ENCODE measurements around the gene CXCR1. TPM values are rescaled to one million over a fixed set of nuclear protein-coding genes. Genes with fewer than 3 reads are reported as not detected.

CXCR1 gene
- total and polyA plus RNA-seq, 2 donors: 0.24 to 0.37 TPM

- peaks cover 14 to 31% of the 10 kb centered on the region in 2 donors for H3K4me1 ChIP-seq (ENCODE audit: control insufficient read depth in 2 of 2, insufficient read depth in 2 of 2, low read length in 2 of 2)
- H3K36me3 ChIP-seq (ENCODE audit: control insufficient read depth in 2 of 2, insufficient read depth in 2 of 2, low read length in 1 of 2): no peaks in the 10 kb centered on the region
- H3K4me3 ChIP-seq (ENCODE audit: low read length in 2 of 2): no peak overlapping the region
- no peak overlapping the region for H3K27ac ChIP-seq (ENCODE audit: low read depth in 1 of 2, low read length in 1 of 2)
- no peaks in the 10 kb centered on the region for H3K9me3 ChIP-seq (ENCODE audit: control insufficient read depth in 2 of 2, insufficient read depth in 1 of 2, low read length in 1 of 2)
- no peaks in the 10 kb centered on the region for H3K27me3 ChIP-seq (ENCODE audit: control insufficient read depth in 2 of 2, insufficient read depth in 1 of 2, low read length in 1 of 2)
- DNase-seq (ENCODE audit: low read depth in 6 of 9, low spot score in 9 of 9): peak in 3 of 9 donors; percentile 14 to 43 (median 21)
- 79% methylated on average over 5 of the region's 5 CpGs for WGBS
These were observed 3.2 kb upstream of the CXCR1 start for GRCh38 chr2:218169757-218170546.

- H3K4me1 ChIP-seq (ENCODE audit: control insufficient read depth in 2 of 2, insufficient read depth in 2 of 2, low read length in 2 of 2): peaks cover 14 to 31% of the 10 kb centered on the region in 2 donors
- no peak overlapping the region for H3K4me3 ChIP-seq (ENCODE audit: low read length in 2 of 2)
- WGBS: 55% methylated on average over 9 of the region's 9 CpGs
- peaks cover 0 to 2% of the 10 kb centered on the region in 2 donors for H3K27me3 ChIP-seq (ENCODE audit: control insufficient read depth in 2 of 2, insufficient read depth in 1 of 2, low read length in 1 of 2)
- no peak overlapping the region for H3K27ac ChIP-seq (ENCODE audit: low read depth in 1 of 2, low read length in 1 of 2)
- H3K36me3 ChIP-seq (ENCODE audit: control insufficient read depth in 2 of 2, insufficient read depth in 2 of 2, low read length in 1 of 2): no peaks in the 10 kb centered on the region
- H3K9me3 ChIP-seq (ENCODE audit: control insufficient read depth in 2 of 2, insufficient read depth in 1 of 2, low read length in 1 of 2): no peaks in the 10 kb centered on the region
- peak; percentile 36 to 89 (median 74) for DNase-seq (ENCODE audit: low read depth in 6 of 9, low spot score in 9 of 9)
These were observed 2.1 kb upstream of the CXCR1 start for GRCh38 chr2:218168635-218169462.

GRCh38 chr2:218168016-218168415 lies 1.3 kb upstream of the CXCR1 start:
- Histone ChIP-seq H3K27me3 (ENCODE audit: control insufficient read depth in 2 of 2, insufficient read depth in 1 of 2, low read length in 1 of 2) (peaks cover 0 to 2% of the 10 kb centered on the region in 2 donors), H3K36me3 (ENCODE audit: control insufficient read depth in 2 of 2, insufficient read depth in 2 of 2, low read length in 1 of 2) (no peaks in the 10 kb centered on the region), H3K9me3 (ENCODE audit: control insufficient read depth in 2 of 2, insufficient read depth in 1 of 2, low read length in 1 of 2) (no peaks in the 10 kb centered on the region), H3K4me3 (ENCODE audit: low read length in 2 of 2) (no peak overlapping the region), H3K27ac (ENCODE audit: low read depth in 1 of 2, low read length in 1 of 2) (no peak overlapping the region), H3K4me1 (ENCODE audit: control insufficient read depth in 2 of 2, insufficient read depth in 2 of 2, low read length in 2 of 2) (peaks cover 14 to 31% of the 10 kb centered on the region in 2 donors)
- no peak for DNase-seq (ENCODE audit: low read depth in 6 of 9, low spot score in 9 of 9)
- WGBS: 97% methylated on average over 1 of the region's 1 CpG

GRCh38 chr2:218162814-218163213 lies 3.9 kb downstream of the CXCR1 start:
- Histone ChIP-seq H3K9me3 (ENCODE audit: control insufficient read depth in 2 of 2, insufficient read depth in 1 of 2, low read length in 1 of 2) (no peaks in the 10 kb centered on the region), H3K4me1 (ENCODE audit: control insufficient read depth in 2 of 2, insufficient read depth in 2 of 2, low read length in 2 of 2) (peaks cover 9 to 14% of the 10 kb centered on the region in 2 donors), H3K36me3 (ENCODE audit: control insufficient read depth in 2 of 2, insufficient read depth in 2 of 2, low read length in 1 of 2) (no peaks in the 10 kb centered on the region), H3K27me3 (ENCODE audit: control insufficient read depth in 2 of 2, insufficient read depth in 1 of 2, low read length in 1 of 2) (peaks cover 0 to 4% of the 10 kb centered on the region in 2 donors), H3K4me3 (ENCODE audit: low read length in 2 of 2) (no peak overlapping the region), H3K27ac (ENCODE audit: low read depth in 1 of 2, low read length in 1 of 2) (no peak overlapping the region)
- 98% methylated on average over 1 of the region's 1 CpG for WGBS
- no peak for DNase-seq (ENCODE audit: low read depth in 6 of 9, low spot score in 9 of 9)

GRCh38 chr2:218161644-218162043 lies 5.1 kb downstream of the CXCR1 start:
- no peak for DNase-seq (ENCODE audit: low read depth in 6 of 9, low spot score in 9 of 9)
- Histone ChIP-seq H3K4me3 (ENCODE audit: low read length in 2 of 2) (no peak overlapping the region), H3K9me3 (ENCODE audit: control insufficient read depth in 2 of 2, insufficient read depth in 1 of 2, low read length in 1 of 2) (no peaks in the 10 kb centered on the region), H3K27me3 (ENCODE audit: control insufficient read depth in 2 of 2, insufficient read depth in 1 of 2, low read length in 1 of 2) (peaks cover 0 to 4% of the 10 kb centered on the region in 2 donors), H3K36me3 (ENCODE audit: control insufficient read depth in 2 of 2, insufficient read depth in 2 of 2, low read length in 1 of 2) (no peaks in the 10 kb centered on the region), H3K4me1 (ENCODE audit: control insufficient read depth in 2 of 2, insufficient read depth in 2 of 2, low read length in 2 of 2) (peaks cover 0 to 4% of the 10 kb centered on the region in 2 donors), H3K27ac (ENCODE audit: low read depth in 1 of 2, low read length in 1 of 2) (no peak overlapping the region)
- 87% methylated on average over 2 of the region's 2 CpGs for WGBS

- DNase-seq (ENCODE audit: low read depth in 6 of 9, low spot score in 9 of 9): no peak
- H3K4me3 ChIP-seq (ENCODE audit: low read length in 2 of 2): no peak overlapping the region
- H3K27ac ChIP-seq (ENCODE audit: low read depth in 1 of 2, low read length in 1 of 2): no peak overlapping the region
- no peaks in the 10 kb centered on the region for H3K9me3 ChIP-seq (ENCODE audit: control insufficient read depth in 2 of 2, insufficient read depth in 1 of 2, low read length in 1 of 2)
- WGBS: 94% methylated on average over 7 of the region's 7 CpGs
- H3K4me1 ChIP-seq (ENCODE audit: control insufficient read depth in 2 of 2, insufficient read depth in 2 of 2, low read length in 2 of 2): no peaks in the 10 kb centered on the region
- H3K27me3 ChIP-seq (ENCODE audit: control insufficient read depth in 2 of 2, insufficient read depth in 1 of 2, low read length in 1 of 2): peaks cover 0 to 2% of the 10 kb centered on the region in 2 donors
- no peaks in the 10 kb centered on the region for H3K36me3 ChIP-seq (ENCODE audit: control insufficient read depth in 2 of 2, insufficient read depth in 2 of 2, low read length in 1 of 2)
These were observed 10.7 kb downstream of the CXCR1 start for GRCh38 chr2:218155953-218156479.

GRCh38 chr2:218152777-218153176 lies 14.0 kb downstream of the CXCR1 start:
- Histone ChIP-seq H3K4me1 (ENCODE audit: control insufficient read depth in 2 of 2, insufficient read depth in 2 of 2, low read length in 2 of 2) (no peaks in the 10 kb centered on the region), H3K9me3 (ENCODE audit: control insufficient read depth in 2 of 2, insufficient read depth in 1 of 2, low read length in 1 of 2) (no peaks in the 10 kb centered on the region), H3K36me3 (ENCODE audit: control insufficient read depth in 2 of 2, insufficient read depth in 2 of 2, low read length in 1 of 2) (no peaks in the 10 kb centered on the region), H3K27ac (ENCODE audit: low read depth in 1 of 2, low read length in 1 of 2) (no peak overlapping the region), H3K4me3 (ENCODE audit: low read length in 2 of 2) (no peak overlapping the region), H3K27me3 (ENCODE audit: control insufficient read depth in 2 of 2, insufficient read depth in 1 of 2, low read length in 1 of 2) (no peaks in the 10 kb centered on the region)
- WGBS: 83% methylated on average over 1 of the region's 1 CpG
- DNase-seq (ENCODE audit: low read depth in 6 of 9, low spot score in 9 of 9): no peak

GRCh38 chr2:218152172-218152571 lies 14.6 kb downstream of the CXCR1 start:
- WGBS: 98% methylated on average over 8 of the region's 8 CpGs
- DNase-seq (ENCODE audit: low read depth in 6 of 9, low spot score in 9 of 9): no peak
- Histone ChIP-seq H3K27me3 (ENCODE audit: control insufficient read depth in 2 of 2, insufficient read depth in 1 of 2, low read length in 1 of 2) (no peaks in the 10 kb centered on the region), H3K27ac (ENCODE audit: low read depth in 1 of 2, low read length in 1 of 2) (no peak overlapping the region), H3K4me3 (ENCODE audit: low read length in 2 of 2) (no peak overlapping the region), H3K9me3 (ENCODE audit: control insufficient read depth in 2 of 2, insufficient read depth in 1 of 2, low read length in 1 of 2) (no peaks in the 10 kb centered on the region), H3K36me3 (ENCODE audit: control insufficient read depth in 2 of 2, insufficient read depth in 2 of 2, low read length in 1 of 2) (no peaks in the 10 kb centered on the region), H3K4me1 (ENCODE audit: control insufficient read depth in 2 of 2, insufficient read depth in 2 of 2, low read length in 2 of 2) (no peaks in the 10 kb centered on the region)

Data from thymus (tissue), 11 donors.